KMS-11 (cell line): ENCODE data around the gene APCDD1.

Experiments used
- H2AFZ ChIP-seq: fragments of 200-600 bp; sonication (generic); 2 replicates; pipeline ENCODE4 v1.6.1; 2016; ENCODE audit warnings: antibody characterized with exemption, mixed run types, low read depth
- H3K27ac ChIP-seq: fragments of 200-600 bp; sonication (generic); 2 replicates; pipeline ENCODE4 v1.6.1; 2016; ENCODE audit warnings: mild to moderate bottlenecking, mixed run types
- H3K27me3 ChIP-seq: fragments of 200-600 bp; sonication (generic); 2 replicates; pipeline ENCODE4 v1.6.1; 2017; ENCODE audit warnings: mild to moderate bottlenecking, low read depth, mixed run types, moderate library complexity; ENCODE audit not compliant: insufficient read depth
- H3K36me3 ChIP-seq: fragments of 200-600 bp; sonication (generic); 2 replicates; pipeline ENCODE4 v1.6.1; 2017; ENCODE audit warnings: mild to moderate bottlenecking, mixed run types; ENCODE audit not compliant: insufficient read depth
- H3K4me1 ChIP-seq: fragments of 200-600 bp; sonication (generic); 2 replicates; pipeline ENCODE4 v1.6.1; 2016; ENCODE audit warnings: mild to moderate bottlenecking, low read depth, mixed run types; ENCODE audit not compliant: poor library complexity, severe bottlenecking
- H3K4me2 ChIP-seq: fragments of 200-600 bp; sonication (generic); 2 replicates; pipeline ENCODE4 v1.7.0; 2016; ENCODE audit warnings: mild to moderate bottlenecking, mixed run types
- H3K4me3 ChIP-seq: fragments of 200-600 bp; sonication (generic); IDR thresholded peaks from 2 replicates; pipeline ENCODE4 v1.6.1; 2017; ENCODE audit warnings: low read depth, low read length, mixed read lengths; ENCODE audit not compliant: insufficient read depth
- H3K79me2 ChIP-seq: fragments of 200-600 bp; sonication (generic); 2 replicates; pipeline ENCODE4 v1.6.1; 2016; ENCODE audit warnings: low read depth, mixed run types; ENCODE audit not compliant: insufficient read depth
- H3K9ac ChIP-seq: fragments of 200-600 bp; sonication (generic); 2 replicates; pipeline ENCODE4 v1.6.1; 2016; ENCODE audit warnings: mild to moderate bottlenecking, mixed run types
- H4K20me1 ChIP-seq: fragments of 200-600 bp; sonication (generic); 2 replicates; pipeline ENCODE4 v1.6.1; 2016; ENCODE audit warnings: mild to moderate bottlenecking, mixed run types; ENCODE audit not compliant: insufficient read depth
- CTCF ChIP-seq: fragments of 200-600 bp; sonication (generic); conservative IDR thresholded peaks from 2 replicates; pipeline ENCODE4 v1.6.1; 2017; ENCODE audit warnings: low read depth, mild to moderate bottlenecking, antibody characterized with exemption, low read length, moderate library complexity, mixed read lengths

Gene APCDD1

DNA sequence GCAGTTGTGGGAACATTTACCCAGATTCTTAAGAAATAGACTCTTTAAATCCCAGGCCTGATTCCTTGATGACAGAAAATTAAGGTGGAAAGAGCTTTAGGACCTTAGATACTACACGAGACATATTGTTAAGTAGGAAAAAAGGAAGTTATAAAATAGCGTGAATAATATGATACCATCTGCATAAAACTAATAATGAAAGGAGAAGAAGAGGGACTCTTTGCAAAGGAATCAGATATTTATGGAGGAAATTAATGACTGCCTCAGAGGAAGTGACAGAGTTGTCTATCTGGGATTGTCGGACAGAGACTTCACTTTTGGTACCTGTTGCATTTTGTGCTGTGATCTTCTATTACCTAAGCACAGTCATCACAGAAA, 20.8 kb downstream of the APCDD1 start:
- H3K4me2 ChIP-seq: no peak overlapping the region
- H3K4me1 ChIP-seq: no peaks in the 10 kb centered on the region

GRCh38 chr18:10475654-10476291, 21.3 kb downstream of the APCDD1 start:
- Histone ChIP-seq H3K36me3 (no peaks in the 10 kb centered on the region), H3K4me3 (no peak overlapping the region), H3K27ac (no peak overlapping the region), H4K20me1 (no peaks in the 10 kb centered on the region), H3K4me1 (no peaks in the 10 kb centered on the region), H3K4me2 (no peak overlapping the region), H2AFZ (no peak overlapping the region), H3K79me2 (no peaks in the 10 kb centered on the region), H3K9ac (no peak overlapping the region), H3K27me3 (no peaks in the 10 kb centered on the region)
- TF ChIP-seq CTCF: no peak

More for the DNA sequence above, 20.8 kb downstream of the APCDD1 start:
- H3K4me3 ChIP-seq: no peak overlapping the region
- no peak for TF ChIP-seq CTCF
- H3K36me3 ChIP-seq: no peaks in the 10 kb centered on the region
- H2AFZ ChIP-seq: no peak overlapping the region
- H4K20me1 ChIP-seq: no peaks in the 10 kb centered on the region
- no peak overlapping the region for H3K9ac ChIP-seq
- no peak overlapping the region for H3K27ac ChIP-seq
- no peaks in the 10 kb centered on the region for H3K27me3 ChIP-seq
- H3K79me2 ChIP-seq: no peaks in the 10 kb centered on the region

DNA sequence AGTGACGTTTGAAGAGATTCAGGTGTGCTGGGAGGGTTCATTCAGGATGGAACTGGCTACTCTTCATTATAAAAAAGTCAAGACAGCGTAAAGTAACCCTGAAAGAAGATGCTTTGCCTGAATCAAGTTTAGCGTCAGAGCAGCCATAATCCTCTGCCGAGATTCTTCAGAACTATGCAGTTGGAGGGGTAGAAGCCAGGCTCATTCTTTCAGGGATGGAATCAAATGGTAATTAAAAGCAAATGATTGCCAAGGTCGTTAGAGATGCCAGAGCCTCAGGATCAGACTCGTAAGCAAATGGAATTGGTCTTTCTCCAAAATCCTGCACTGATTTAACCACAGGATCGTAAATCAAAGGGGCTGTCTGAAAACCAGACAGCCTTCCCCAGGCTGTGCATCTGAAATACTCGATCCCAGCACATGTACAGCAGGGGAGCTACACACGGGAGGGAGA, 21.9 kb downstream of the APCDD1 start:
- no peak overlapping the region for H3K4me2 ChIP-seq
- no peak for TF ChIP-seq CTCF
- H4K20me1 ChIP-seq: no peaks in the 10 kb centered on the region
- H3K79me2 ChIP-seq: no peaks in the 10 kb centered on the region
- no peak overlapping the region for H3K27ac ChIP-seq
- H3K36me3 ChIP-seq: no peaks in the 10 kb centered on the region
- H3K4me3 ChIP-seq: no peak overlapping the region
- H3K4me1 ChIP-seq: no peaks in the 10 kb centered on the region
- no peak overlapping the region for H3K9ac ChIP-seq
- H2AFZ ChIP-seq: no peak overlapping the region
- no peaks in the 10 kb centered on the region for H3K27me3 ChIP-seq

DNA sequence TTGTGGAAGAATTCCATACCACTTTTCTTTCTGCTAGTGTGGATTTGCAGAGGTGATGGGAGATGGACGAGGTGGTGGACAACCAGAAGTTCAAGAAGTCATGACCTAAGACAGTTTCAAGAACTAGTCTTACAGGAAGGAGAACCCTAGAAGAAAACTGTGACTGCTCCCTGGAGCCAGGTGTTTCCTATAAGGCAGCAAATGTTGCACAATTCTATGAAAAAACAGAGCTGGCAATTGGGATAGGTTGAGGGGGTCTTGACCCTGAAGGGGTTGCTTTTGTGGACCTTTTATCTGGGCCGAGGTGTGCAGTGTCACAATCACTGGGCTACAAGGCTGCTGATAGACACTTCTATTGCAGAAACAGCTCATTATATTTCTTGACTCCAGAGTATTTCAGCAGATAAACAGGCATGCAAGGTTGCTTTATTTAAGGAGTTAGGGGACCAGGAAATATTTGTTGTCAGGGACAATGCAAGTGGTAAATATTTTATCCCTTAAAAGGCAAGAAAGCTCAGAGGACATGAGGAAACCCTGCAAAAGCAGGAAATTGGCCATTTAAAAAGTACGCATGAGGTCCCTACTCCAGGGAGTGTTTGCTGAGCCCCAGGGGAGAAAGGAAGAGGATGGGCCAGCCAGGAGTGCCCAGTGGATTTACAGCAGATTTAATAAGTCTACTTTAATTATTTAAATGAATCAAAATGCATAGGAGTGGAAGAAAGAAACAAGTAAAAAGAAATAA, 22.9 kb downstream of the APCDD1 start:
- TF ChIP-seq CTCF: no peak
- no peaks in the 10 kb centered on the region for H3K4me1 ChIP-seq
- H3K79me2 ChIP-seq: no peaks in the 10 kb centered on the region
- no peak overlapping the region for H3K4me2 ChIP-seq
- no peaks in the 10 kb centered on the region for H3K36me3 ChIP-seq
- H3K9ac ChIP-seq: no peak overlapping the region
- no peaks in the 10 kb centered on the region for H3K27me3 ChIP-seq
- H3K27ac ChIP-seq: no peak overlapping the region
- no peaks in the 10 kb centered on the region for H4K20me1 ChIP-seq
- H3K4me3 ChIP-seq: no peak overlapping the region
- no peak overlapping the region for H2AFZ ChIP-seq
